DND-41 (cell line): ENCODE data around the gene GOLGA6L7.
"Not testable (repeated sequence)": the region's sequence is repeated elsewhere in the genome, so short reads cannot be mapped to it uniquely, and the experiment has no call there.

Source experiments
- ATAC-seq: fragments of 200-7000 bp; cut with Tn5 transposase; 3 replicates; pipeline ENCODE4 v1.9.1; 2021; ENCODE audit warnings: low read depth; ENCODE audit not compliant: insufficient read depth
- DNase-seq: peaks from one replicate; pipeline ENCODE4 v3.0.0-alpha.2; 2020
- H2AFZ ChIP-seq: 2 replicates; pipeline ENCODE4 v1.6.0; 2012; ENCODE audit warnings: low read depth, low read length
- H3K27ac ChIP-seq: 2 replicates; pipeline ENCODE4 v1.5.1; 2012; ENCODE audit warnings: low read length, inconsistent platforms
- H3K27me3 ChIP-seq: fragments of 200-600 bp; sonication (generic); 2 replicates; pipeline ENCODE4 v1.6.0; 2012; ENCODE audit warnings: low read length, mild to moderate bottlenecking, inconsistent platforms; ENCODE audit not compliant: insufficient read depth, poor library complexity
- H3K36me3 ChIP-seq: 2 replicates; pipeline ENCODE4 v1.5.1; 2012; ENCODE audit warnings: low read length, inconsistent platforms; ENCODE audit not compliant: insufficient read depth
- H3K4me1 ChIP-seq: 2 replicates; pipeline ENCODE4 v1.5.1; 2012; ENCODE audit warnings: mild to moderate bottlenecking, low read length; ENCODE audit not compliant: insufficient read depth
- H3K4me2 ChIP-seq: 2 replicates; pipeline ENCODE4 v1.6.0; 2012; ENCODE audit warnings: mild to moderate bottlenecking, moderate library complexity, low read length, inconsistent platforms; ENCODE audit not compliant: insufficient read depth
- H3K4me3 ChIP-seq, 2 experiments: fragments of 200-600 bp in 1 of 2; shearing (Covaris generic) in 1 of 2; 2 replicates each; pipeline ENCODE4 v1.5.1; 2012 to 2016; ENCODE audit warnings: inconsistent platforms in 2 of 2, low read length in 2 of 2, mild to moderate bottlenecking in 2 of 2, low read depth in 1 of 2, moderate library complexity in 1 of 2
- H3K79me2 ChIP-seq: 2 replicates; pipeline ENCODE4 v1.6.0; 2012; ENCODE audit warnings: low read length, inconsistent platforms; ENCODE audit not compliant: insufficient read depth
- H3K9ac ChIP-seq: 2 replicates; pipeline ENCODE4 v1.6.0; 2012; ENCODE audit warnings: low read depth, mild to moderate bottlenecking, inconsistent platforms, low read length, moderate library complexity
- H3K9me3 ChIP-seq: 2 replicates; pipeline ENCODE4 v1.5.1; 2012; ENCODE audit warnings: low read length, moderate library complexity, mild to moderate bottlenecking, inconsistent platforms; ENCODE audit not compliant: insufficient read depth, severe bottlenecking
- H4K20me1 ChIP-seq: 2 replicates; pipeline ENCODE4 v1.6.0; 2012; ENCODE audit warnings: low read length; ENCODE audit not compliant: insufficient read depth

GOLGA6L7 gene

GRCh38 chr15:28794231-28794630, 54.2 kb downstream of the GOLGA6L7 start:
- H3K79me2 ChIP-seq, DNase-seq, H3K9ac ChIP-seq, H3K36me3 ChIP-seq, H3K9me3 ChIP-seq, H3K27ac ChIP-seq, H3K4me2 ChIP-seq, ATAC-seq, H3K4me1 ChIP-seq, H3K27me3 ChIP-seq, H2AFZ ChIP-seq, H3K4me3 ChIP-seq, H4K20me1 ChIP-seq: not testable (repeated sequence)
